ENCODE measurements around the gene ZDHHC4.

ZDHHC4 gene

DNA sequence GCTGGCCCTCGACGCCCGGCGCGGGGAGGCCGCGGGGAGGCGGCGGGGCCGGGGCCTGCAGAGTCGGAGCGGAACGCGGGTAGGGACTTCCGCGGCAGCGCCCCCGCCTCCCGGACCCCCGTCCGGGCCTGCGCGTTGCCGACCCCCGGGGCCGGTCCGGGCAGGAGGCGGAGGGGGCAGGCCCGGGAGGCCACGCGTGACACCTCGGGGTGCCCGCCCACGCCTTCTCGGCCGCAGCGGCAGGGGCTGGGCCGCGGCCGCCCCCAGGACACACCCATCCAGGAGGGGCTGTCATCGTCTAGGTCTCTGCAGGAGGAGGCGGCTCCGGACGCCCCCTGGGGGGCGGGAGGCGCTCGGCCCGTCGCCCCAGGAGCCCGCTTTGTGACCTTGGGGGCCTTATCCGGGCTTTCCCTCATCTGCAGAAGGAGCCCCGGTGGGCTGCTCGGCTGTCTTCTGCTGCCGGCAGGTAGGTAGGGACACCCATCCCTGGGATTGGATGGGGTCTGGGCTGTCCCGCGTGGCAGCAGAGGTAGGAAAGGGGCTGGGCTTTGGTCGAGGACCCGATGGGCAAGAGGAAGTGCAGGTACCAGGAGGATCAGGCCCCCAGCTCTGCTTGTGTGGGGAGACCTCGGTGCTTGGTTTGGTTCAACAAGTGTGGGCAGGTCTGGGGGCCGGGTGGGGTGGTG lies 60.4 kb downstream of the ZDHHC4 start:
- peak; percentile 74 for DNase-seq
